BLaER1 treated with 17β-estradiol and CSF1 and Interleukin-3, amounts not matched to agents 10 nM and 100 nM (cell line): ENCODE data around the gene GSK3B.

ENCODE experiments used
- H3K27ac ChIP-seq, 11 experiments: shearing (Covaris generic); formaldehyde crosslinking; 2 replicates each; pipeline ENCODE4 v1.8.1; 2022
- H3K27me3 ChIP-seq, 11 experiments: shearing (Covaris generic); formaldehyde crosslinking; 2 replicates each; pipeline ENCODE4 v1.8.1; 2022
- H3K36me3 ChIP-seq, 11 experiments: shearing (Covaris generic); formaldehyde crosslinking; 2 replicates each; pipeline ENCODE4 v1.8.1; 2022
- H3K4me1 ChIP-seq, 10 experiments: shearing (Covaris generic); formaldehyde crosslinking; 2 replicates each; pipeline ENCODE4 v1.8.1; 2022
- H3K4me2 ChIP-seq, 11 experiments: shearing (Covaris generic); formaldehyde crosslinking; 2 replicates each; pipeline ENCODE4 v1.8.1; 2022
- H3K4me3 ChIP-seq, 10 experiments: shearing (Covaris generic); formaldehyde crosslinking; 2 replicates each; pipeline ENCODE4 v1.8.1; 2022
- H3K9ac ChIP-seq, 11 experiments: shearing (Covaris generic); formaldehyde crosslinking; 2 replicates each; pipeline ENCODE4 v1.8.1; 2022
- H3K9me3 ChIP-seq, 11 experiments: shearing (Covaris generic); formaldehyde crosslinking; replicated peaks in 1 of 11; 2 replicates each; pipeline ENCODE4 v1.8.1; 2022
- H4K20me1 ChIP-seq, 11 experiments: shearing (Covaris generic); formaldehyde crosslinking; 2 replicates each; pipeline ENCODE4 v1.8.1; 2022
- Cebpa-rat ChIP-seq, 11 experiments: shearing (Covaris generic); IDR thresholded peaks; 2 replicates each; pipeline ENCODE4 v1.8.1; 2022

Gene GSK3B

DNA sequence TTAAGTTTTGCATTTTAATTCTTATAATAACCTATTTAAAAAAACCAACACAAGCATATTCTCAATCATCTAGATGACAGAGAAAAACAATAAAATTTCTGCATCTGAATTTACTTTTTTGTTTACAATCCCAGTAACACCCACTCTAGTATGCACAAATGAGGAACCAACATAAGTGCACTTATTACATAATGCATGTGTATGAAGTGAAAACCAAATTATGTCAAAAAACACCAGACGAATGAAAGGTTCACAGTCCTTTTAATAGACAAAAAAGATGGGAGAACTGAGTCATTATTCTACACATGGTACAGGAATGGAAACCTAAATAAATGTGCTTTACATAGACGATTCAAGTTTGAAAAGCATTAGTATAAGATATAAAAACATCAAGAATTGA, 220.6 kb downstream of the GSK3B start:
- no peak overlapping the region for H3K4me2 ChIP-seq
- peaks cover 0 to 54% (median 0%) of the 10 kb centered on the region in 11 experiments; a peak in 4 of 22 replicates for H3K36me3 ChIP-seq
- no peak overlapping the region for H3K9ac ChIP-seq
- peaks cover 0 to 11% (median 0%) of the 10 kb centered on the region in 10 experiments; a peak in 2 of 20 replicates for H3K4me1 ChIP-seq
- H3K4me3 ChIP-seq: no peak overlapping the region
- H3K9me3 ChIP-seq: no peaks in the 10 kb centered on the region
- H3K27ac ChIP-seq: no peak overlapping the region
- no peak for TF ChIP-seq Cebpa-rat (IDR thresholded peaks at IDR 0.05)
- H4K20me1 ChIP-seq: peaks cover 0 to 5% (median 0%) of the 10 kb centered on the region in 11 experiments; a peak in 1 of 22 replicates
- H3K27me3 ChIP-seq: no peaks in the 10 kb centered on the region

DNA sequence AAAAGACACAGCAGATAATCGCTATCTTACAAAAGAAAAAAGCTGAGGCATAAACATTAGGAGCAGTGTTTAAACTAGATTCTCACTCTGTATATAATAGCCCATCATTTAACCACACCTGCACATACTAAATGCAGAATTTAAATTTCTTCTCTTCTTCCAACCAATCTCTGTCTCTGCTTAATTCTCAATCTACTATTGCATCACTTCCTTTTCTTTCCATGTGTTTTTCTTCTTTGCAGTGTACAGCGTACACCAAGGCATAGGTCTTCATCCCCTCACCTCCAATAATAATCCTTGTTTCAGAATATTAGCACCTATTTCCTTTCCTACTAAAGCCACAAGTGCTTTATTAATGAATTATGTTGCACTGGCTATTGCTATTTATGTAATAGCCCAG, 221.5 kb downstream of the GSK3B start:
- Histone ChIP-seq H3K9ac (no peak overlapping the region), H3K4me1 (peaks cover 0 to 18% (median 0%) of the 10 kb centered on the region in 10 experiments; a peak in 3 of 20 replicates)

DNA sequence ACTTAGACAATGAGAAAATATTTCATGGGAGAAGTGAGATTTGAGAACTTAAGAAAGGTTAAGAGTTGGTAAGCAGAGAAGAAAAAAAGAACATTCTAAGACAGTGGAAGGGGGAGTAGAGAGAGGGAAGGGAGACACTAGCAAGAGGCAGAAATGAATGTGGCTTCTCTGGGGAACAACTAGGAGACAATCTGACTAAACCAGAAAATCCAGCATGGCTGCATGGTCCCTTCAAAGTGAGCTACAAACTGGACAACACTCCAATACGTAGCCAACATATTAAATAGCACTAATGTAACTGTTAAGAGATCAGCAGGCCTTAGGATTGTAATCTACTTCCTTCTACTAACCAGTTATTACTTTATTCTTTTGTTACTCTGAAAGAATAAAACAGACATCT, 222.7 kb downstream of the GSK3B start:
- no peak for TF ChIP-seq Cebpa-rat (IDR thresholded peaks at IDR 0.05)
- no peak overlapping the region for H3K27ac ChIP-seq
- no peaks in the 10 kb centered on the region for H3K9me3 ChIP-seq
- peaks cover 0 to 48% (median 0%) of the 10 kb centered on the region in 11 experiments; a peak in 5 of 22 replicates for H3K36me3 ChIP-seq
- peaks cover 0 to 18% (median 0%) of the 10 kb centered on the region in 10 experiments; a peak in 3 of 20 replicates for H3K4me1 ChIP-seq
- peaks cover 0 to 9% (median 0%) of the 10 kb centered on the region in 11 experiments; a peak in 2 of 22 replicates for H4K20me1 ChIP-seq
- no peak overlapping the region for H3K4me3 ChIP-seq
- H3K9ac ChIP-seq: no peak overlapping the region
- H3K27me3 ChIP-seq: no peaks in the 10 kb centered on the region
- H3K4me2 ChIP-seq: no peak overlapping the region

More for the DNA sequence above, 221.5 kb downstream of the GSK3B start:
- Histone ChIP-seq H3K9me3 (no peaks in the 10 kb centered on the region), H3K36me3 (peaks cover 0 to 46% (median 0%) of the 10 kb centered on the region in 11 experiments; a peak in 5 of 22 replicates), H3K27me3 (no peaks in the 10 kb centered on the region), H3K4me2 (no peak overlapping the region), H3K4me3 (no peak overlapping the region), H4K20me1 (peaks cover 0 to 9% (median 0%) of the 10 kb centered on the region in 11 experiments; a peak in 2 of 22 replicates), H3K27ac (no peak overlapping the region)
- TF ChIP-seq Cebpa-rat (IDR thresholded peaks at IDR 0.05): no peak

DNA sequence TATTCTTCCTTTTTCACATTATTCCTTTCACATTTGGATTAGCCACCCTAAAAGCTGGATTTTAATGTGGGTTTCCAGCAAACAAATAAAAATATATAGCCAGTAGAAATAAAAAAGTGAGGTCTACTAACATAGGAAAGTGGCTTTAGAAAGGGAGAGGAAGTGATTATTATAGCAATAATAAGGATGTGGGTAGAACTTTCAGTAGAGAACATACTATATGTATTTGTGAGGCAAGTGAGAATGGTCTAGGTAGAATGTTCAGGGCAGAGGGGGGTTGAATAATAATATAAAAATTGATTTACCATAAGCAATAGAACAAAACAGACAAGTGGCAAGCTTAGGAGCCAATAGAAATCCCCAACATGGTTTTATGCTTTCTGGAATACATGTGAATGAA, 223.7 kb downstream of the GSK3B start:
- no peak overlapping the region for H3K4me2 ChIP-seq
- TF ChIP-seq Cebpa-rat (IDR thresholded peaks at IDR 0.05): no peak

DNA sequence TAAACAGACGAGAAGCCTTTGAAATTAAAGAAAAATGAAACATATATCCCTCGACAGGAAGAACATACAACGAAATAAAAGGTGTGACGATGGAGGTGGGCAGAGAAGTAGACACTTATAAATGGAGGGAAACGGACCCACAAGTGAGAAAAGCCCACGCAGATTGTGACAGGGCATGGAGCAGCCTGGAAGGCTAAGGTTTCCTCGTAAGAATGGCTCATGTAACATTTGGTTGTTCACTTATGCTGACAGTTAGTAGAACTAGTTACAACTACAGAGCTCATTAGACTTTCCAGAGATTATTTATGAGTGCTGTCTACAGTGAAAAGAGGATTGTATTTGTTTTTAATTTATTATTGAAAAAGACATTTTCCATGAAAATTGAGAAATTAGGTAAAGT, 229.8 kb downstream of the GSK3B start:
- Histone ChIP-seq H3K36me3 (peaks cover 11 to 77% (median 19%) of the 10 kb centered on the region in 11 experiments), H3K9ac (no peak overlapping the region), H3K4me2 (no peak overlapping the region), H3K27me3 (no peaks in the 10 kb centered on the region), H3K9me3 (peaks cover 0 to 13% (median 0%) of the 10 kb centered on the region in 11 experiments; a peak in 7 of 22 replicates), H3K4me1 (peaks cover 0 to 7% (median 0%) of the 10 kb centered on the region in 10 experiments; a peak in 3 of 20 replicates), H4K20me1 (peaks cover 0 to 9% (median 0%) of the 10 kb centered on the region in 11 experiments; a peak in 1 of 22 replicates), H3K4me3 (no peak overlapping the region), H3K27ac (no peak overlapping the region)
- no peak for TF ChIP-seq Cebpa-rat (IDR thresholded peaks at IDR 0.05)

More for the DNA sequence above, 223.7 kb downstream of the GSK3B start:
- peaks cover 0 to 18% (median 0%) of the 10 kb centered on the region in 10 experiments; a peak in 3 of 20 replicates for H3K4me1 ChIP-seq
- no peak overlapping the region for H3K9ac ChIP-seq
- peaks cover 0 to 9% (median 0%) of the 10 kb centered on the region in 11 experiments; a peak in 2 of 22 replicates for H4K20me1 ChIP-seq
- no peak overlapping the region for H3K4me3 ChIP-seq
- H3K9me3 ChIP-seq: no peaks in the 10 kb centered on the region
- H3K27ac ChIP-seq: no peak overlapping the region
- H3K27me3 ChIP-seq: no peaks in the 10 kb centered on the region
- peaks cover 0 to 51% (median 0%) of the 10 kb centered on the region in 11 experiments; a peak in 5 of 22 replicates for H3K36me3 ChIP-seq

DNA sequence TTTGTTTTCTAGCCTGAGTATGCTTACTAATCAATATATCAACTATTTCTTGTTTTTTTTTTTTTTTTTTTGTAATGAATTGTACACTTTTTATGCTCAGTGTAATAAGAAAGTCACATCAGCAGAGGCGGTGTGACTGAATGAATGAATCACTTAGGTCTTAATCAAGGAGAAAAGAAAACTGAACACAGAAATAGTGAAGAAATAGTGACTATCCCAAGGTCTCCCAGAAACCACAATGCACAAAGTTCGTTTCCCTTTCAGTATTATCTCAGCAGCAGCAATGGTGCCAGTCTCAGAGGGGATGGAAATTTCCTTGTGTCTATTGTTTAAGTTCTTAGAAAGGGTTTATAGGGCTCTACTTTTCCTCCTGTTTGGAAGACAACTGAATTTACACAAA, 231.6 kb downstream of the GSK3B start:
- TF ChIP-seq Cebpa-rat (IDR thresholded peaks at IDR 0.05): no peak
- H3K36me3 ChIP-seq: peaks cover 21 to 91% (median 33%) of the 10 kb centered on the region in 11 experiments

DNA sequence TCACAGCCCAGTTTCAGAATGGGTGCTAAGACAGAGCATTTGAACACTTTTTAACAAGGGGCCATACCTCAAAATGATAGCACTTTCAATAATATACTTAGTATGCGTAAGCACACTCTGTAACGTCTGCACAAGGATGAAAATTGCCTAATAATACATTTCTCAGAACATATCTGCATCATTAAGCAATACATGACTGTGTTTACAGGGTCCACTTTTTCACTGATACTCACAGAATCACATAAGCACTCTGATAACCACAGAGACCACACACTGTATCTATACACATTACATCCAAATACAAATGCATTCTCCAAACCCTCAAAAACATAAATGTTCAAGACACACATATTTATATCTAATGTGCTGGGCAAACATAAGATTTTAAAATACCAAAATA, 232.6 kb downstream of the GSK3B start:
- H3K4me3 ChIP-seq: no peak overlapping the region
- no peak overlapping the region for H3K27ac ChIP-seq
- no peak overlapping the region for H3K9ac ChIP-seq
- no peaks in the 10 kb centered on the region for H3K4me1 ChIP-seq
- H3K4me2 ChIP-seq: no peak overlapping the region
- TF ChIP-seq Cebpa-rat (IDR thresholded peaks at IDR 0.05): no peak
- H3K36me3 ChIP-seq: peaks cover 27 to 91% (median 41%) of the 10 kb centered on the region in 11 experiments
- H3K9me3 ChIP-seq: peaks cover 20 to 39% (median 24%) of the 10 kb centered on the region in 11 experiments
- no peaks in the 10 kb centered on the region for H4K20me1 ChIP-seq
- H3K27me3 ChIP-seq: no peaks in the 10 kb centered on the region

More for the DNA sequence above, 231.6 kb downstream of the GSK3B start:
- Histone ChIP-seq H3K4me3 (no peak overlapping the region), H3K27ac (no peak overlapping the region), H3K9me3 (peaks cover 11 to 30% (median 15%) of the 10 kb centered on the region in 11 experiments), H3K4me1 (no peaks in the 10 kb centered on the region), H3K9ac (no peak overlapping the region), H4K20me1 (no peaks in the 10 kb centered on the region), H3K4me2 (no peak overlapping the region), H3K27me3 (no peaks in the 10 kb centered on the region)

DNA sequence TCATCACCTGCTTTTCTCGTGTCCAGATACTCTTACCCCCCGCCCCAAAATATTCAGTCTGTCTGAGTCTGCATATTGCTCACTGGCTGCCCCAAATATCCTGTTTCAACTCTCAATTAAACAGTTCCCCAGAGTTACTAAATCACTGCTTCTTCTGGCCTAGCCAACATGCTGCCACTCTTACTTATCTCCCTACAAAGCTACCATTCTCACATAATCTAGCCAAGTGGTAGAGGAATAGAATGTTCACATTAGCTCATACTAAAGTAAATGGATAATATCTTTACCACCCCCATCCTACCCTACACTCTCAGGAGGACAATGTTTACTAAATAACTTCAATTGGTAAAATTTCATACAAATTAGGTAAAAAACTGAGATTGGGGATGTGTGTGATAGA, 234.5 kb downstream of the GSK3B start:
- Histone ChIP-seq H3K4me1 (no peaks in the 10 kb centered on the region), H3K9ac (no peak overlapping the region), H3K27ac (no peak overlapping the region), H3K36me3 (peaks cover 27 to 95% (median 48%) of the 10 kb centered on the region in 11 experiments), H3K4me3 (no peak overlapping the region), H4K20me1 (no peaks in the 10 kb centered on the region), H3K4me2 (no peak overlapping the region), H3K27me3 (no peaks in the 10 kb centered on the region), H3K9me3 (peaks cover 31 to 48% (median 36%) of the 10 kb centered on the region in 11 experiments)
- TF ChIP-seq Cebpa-rat (IDR thresholded peaks at IDR 0.05): no peak

DNA sequence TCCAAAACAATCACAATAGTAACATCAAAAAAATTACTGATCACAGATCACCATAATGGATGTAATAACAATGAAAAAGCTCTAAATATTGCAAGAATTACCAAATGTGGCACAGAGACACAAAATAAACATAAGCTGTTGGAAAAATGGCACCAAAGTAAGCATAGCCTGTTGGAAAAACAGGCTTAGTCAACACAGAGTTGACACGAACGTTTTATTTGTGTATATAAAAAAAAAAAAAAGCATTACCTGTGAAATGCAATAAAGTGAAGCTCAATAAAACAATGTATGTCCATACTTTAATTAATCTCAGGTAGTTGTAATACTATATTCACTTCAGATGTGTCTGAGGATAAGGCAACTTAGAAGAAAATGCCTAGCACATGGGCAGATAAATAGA, 235.3 kb downstream of the GSK3B start:
- Histone ChIP-seq H3K36me3 (peaks cover 27 to 95% (median 47%) of the 10 kb centered on the region in 11 experiments), H3K9ac (no peak overlapping the region)

DNA sequence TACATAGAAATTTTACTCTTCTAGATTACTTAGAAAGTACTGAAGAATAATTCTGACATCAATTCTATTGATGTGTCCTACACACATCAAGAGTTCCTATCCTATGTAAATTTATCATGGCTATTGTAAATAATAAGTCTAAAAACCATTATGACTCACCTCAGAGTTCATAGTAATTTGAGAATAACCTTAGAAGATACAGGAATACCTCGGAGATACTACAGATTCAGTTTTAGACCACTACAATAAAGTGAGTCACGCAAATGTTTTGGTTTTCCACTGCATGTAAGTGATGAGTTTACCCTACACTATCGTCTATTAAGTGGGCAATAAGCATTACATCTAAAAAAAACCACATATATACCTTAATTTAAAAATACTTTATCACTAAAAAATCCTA, 237.6 kb downstream of the GSK3B start:
- H3K9me3 ChIP-seq: peaks cover 31 to 50% (median 39%) of the 10 kb centered on the region in 11 experiments
- no peak overlapping the region for H3K4me3 ChIP-seq
- H3K36me3 ChIP-seq: peaks cover 16 to 84% (median 34%) of the 10 kb centered on the region in 11 experiments
- no peaks in the 10 kb centered on the region for H3K4me1 ChIP-seq
- no peaks in the 10 kb centered on the region for H4K20me1 ChIP-seq
- no peak for TF ChIP-seq Cebpa-rat (IDR thresholded peaks at IDR 0.05)
- no peak overlapping the region for H3K27ac ChIP-seq
- no peak overlapping the region for H3K9ac ChIP-seq
- no peak overlapping the region for H3K4me2 ChIP-seq
- no peaks in the 10 kb centered on the region for H3K27me3 ChIP-seq

More for the DNA sequence above, 235.3 kb downstream of the GSK3B start:
- Histone ChIP-seq H4K20me1 (no peaks in the 10 kb centered on the region), H3K4me2 (no peak overlapping the region), H3K9me3 (peaks cover 31 to 48% (median 36%) of the 10 kb centered on the region in 11 experiments), H3K27ac (no peak overlapping the region), H3K27me3 (no peaks in the 10 kb centered on the region), H3K4me3 (no peak overlapping the region), H3K4me1 (no peaks in the 10 kb centered on the region)
- TF ChIP-seq Cebpa-rat (IDR thresholded peaks at IDR 0.05): no peak
